B cell (primary cell): Measurements from ENCODE around the gene ARSJ. TPM values are rescaled to one million over a fixed set of nuclear protein-coding genes. Genes with fewer than 3 reads are reported as not detected.

Source experiments
- ATAC-seq: fragments of 200-7000 bp; cut with Tn5 transposase; one replicate; pipeline ENCODE4 v1.10.0; 2021; ENCODE audit warnings: low read depth, mild to moderate bottlenecking, moderate number of reproducible peaks, moderate library complexity
- CTCF ChIA-PET: fragments of 350-600 bp; sonication (Branson Sonifier 250); formaldehyde crosslinking; loops from one replicate; lab custom pipeline; 2021; ENCODE audit warnings: antibody characterized with exemption, inconsistent platforms; lab: Charles Lee
- POLR2A ChIA-PET: fragments of 350-600 bp; sonication (Branson Sonifier 250); formaldehyde crosslinking; loops from one replicate; lab custom pipeline; 2021; ENCODE audit warnings: antibody characterized with exemption; lab: Charles Lee
- DNase-seq: peaks from one replicate; pipeline ENCODE4 v3.0.0; 2013
- H2AFZ ChIP-seq: 2 replicates; pipeline ENCODE4 v1.6.1; 2012; ENCODE audit warnings: mild to moderate bottlenecking, low read depth, low read length; ENCODE audit not compliant: insufficient read depth, poor library complexity, severe bottlenecking
- H3K27ac ChIP-seq, 2 donors: 1 replicate in 1 of 2; 2 replicates in 1 of 2; pipeline ENCODE4 v1.5.1; 2012 to 2013; ENCODE audit warnings: low read length in 2 of 2, mild to moderate bottlenecking in 2 of 2, moderate library complexity in 1 of 2
- H3K27me3 ChIP-seq, 4 experiments: fragments of 200-600 bp in 1 of 4; sonication (generic) in 1 of 4; replicated peaks in 1 of 4; 1 replicate in 2 of 4; 2 replicates in 2 of 4; pipeline versions ENCODE4 v1.6.1 to v1.7.0; 2013 to 2016; ENCODE audit warnings: low read length in 3 of 4, mild to moderate bottlenecking in 2 of 4, mixed read lengths in 1 of 4, moderate library complexity in 1 of 4; ENCODE audit not compliant: insufficient read depth in 4 of 4, control insufficient read depth in 3 of 4; ENCODE audit errors: control extremely low read depth in 1 of 4
- H3K36me3 ChIP-seq, 2 experiments: replicated peaks in 1 of 2; 1 replicate in 1 of 2; 2 replicates in 1 of 2; pipeline versions ENCODE4 v1.6.1 to v1.7.1; 2013; ENCODE audit warnings: low read length in 1 of 2; ENCODE audit not compliant: insufficient read depth in 2 of 2, control insufficient read depth in 1 of 2; ENCODE audit errors: control extremely low read depth in 1 of 2, extremely low read depth in 1 of 2
- H3K4me1 ChIP-seq, 2 donors: fragments of 200-600 bp in 1 of 2; sonication (generic) in 1 of 2; 1 replicate in 1 of 2; 2 replicates in 1 of 2; pipeline versions ENCODE4 v1.5.1 to v1.6.1; 2013 to 2017; ENCODE audit warnings: low read length in 2 of 2; ENCODE audit not compliant: control insufficient read depth in 2 of 2, insufficient read depth in 2 of 2
- H3K4me2 ChIP-seq: replicated peaks from 2 replicates; pipeline ENCODE3; 2012; ENCODE audit warnings: mild to moderate bottlenecking, low read depth, low read length; ENCODE audit not compliant: poor library complexity, severe bottlenecking
- H3K4me3 ChIP-seq, 5 experiments: fragments of 200-600 bp in 1 of 5; sonication (generic) in 1 of 5; 1 replicate in 3 of 5; 2 replicates in 2 of 5; pipeline versions ENCODE4 v1.5.1 to v1.7.0; 2011 to 2016; ENCODE audit warnings: low read length in 4 of 5, mild to moderate bottlenecking in 4 of 5, low read depth in 2 of 5, control low read depth in 1 of 5, moderate library complexity in 1 of 5; ENCODE audit not compliant: insufficient read depth in 1 of 5; ENCODE audit errors: control extremely low read depth in 1 of 5, extremely low read depth in 1 of 5
- H3K79me2 ChIP-seq: fragments of 200-600 bp; sonication (generic); one replicate; pipeline ENCODE4 v1.6.0; 2016; ENCODE audit warnings: low read length; ENCODE audit not compliant: control insufficient read depth, insufficient read depth
- H3K9ac ChIP-seq: fragments of 200-600 bp; sonication (generic); 2 replicates; pipeline ENCODE4 v1.6.1; 2017; ENCODE audit warnings: mild to moderate bottlenecking, low read length, moderate library complexity
- H3K9me3 ChIP-seq, 3 donors: one replicate each; pipeline versions ENCODE4 v1.6.1 to v1.7.1; 2013; ENCODE audit warnings: low read length in 2 of 3; ENCODE audit not compliant: control insufficient read depth in 2 of 3, insufficient read depth in 1 of 3; ENCODE audit errors: control extremely low read depth in 1 of 3
- H4K20me1 ChIP-seq: 2 replicates; pipeline ENCODE4 v1.6.0; 2012; ENCODE audit warnings: mild to moderate bottlenecking, low read length; ENCODE audit not compliant: insufficient read depth, control insufficient read depth, poor library complexity, severe bottlenecking
- H3K27ac Mint-ChIP-seq: one replicate; pipeline ENCODE4 v1.8.0; 2021; ENCODE audit warnings: mixed read lengths
- H3K27me3 Mint-ChIP-seq: one replicate; pipeline ENCODE4 v1.8.0; 2021; ENCODE audit warnings: mixed read lengths
- H3K4me1 Mint-ChIP-seq: one replicate; pipeline ENCODE4 v1.8.0; 2021; ENCODE audit warnings: mixed read lengths
- H3K4me3 Mint-ChIP-seq: one replicate; pipeline ENCODE4 v1.8.0; 2021; ENCODE audit warnings: mixed read lengths
- H3K9me3 Mint-ChIP-seq: one replicate; pipeline ENCODE4 v1.8.0; 2022; ENCODE audit warnings: mixed read lengths; ENCODE audit not compliant: insufficient read depth
- CTCF ChIP-seq: fragments of 200-600 bp; IDR thresholded peaks from one replicate; pipeline ENCODE4 v1.8.0; 2022; ENCODE audit warnings: antibody characterized with exemption, mild to moderate bottlenecking
- EZH2 ChIP-seq: IDR thresholded peaks from 2 replicates; pipeline ENCODE4 v1.6.1; 2012; ENCODE audit warnings: borderline replicate concordance, low read depth, mild to moderate bottlenecking, moderate library complexity, low read length; ENCODE audit not compliant: insufficient read depth, poor library complexity, severe bottlenecking
- WGBS: methylation state at CpG from one replicate; pipeline ENCODE4 v1.1.5; 2013; ENCODE audit warnings: missing lambda C conversion rate; ENCODE audit not compliant: insufficient coverage; 5-methylcytosine and 5-hydroxymethylcytosine counted together
- intact Hi-C: fragments of 100-400 bp; cut with micrococcal nuclease; formaldehyde crosslinking; loops from one replicate; pipeline ENCODE4 v1.10.0; 2022
- polyA plus RNA-seq: library from polyadenylated mRNA; depleted of rRNA; stranded (reverse); fragments of >200 nt; gene quantifications from 2 replicates; pipeline ENCODE4 v1.2.3, GENCODE V29; 2012
- total RNA-seq, 2 donors: library from RNA; stranded (reverse); fragments of 120-200 nt in 1 of 2; gene quantifications; 1 replicate in 1 of 2; 2 replicates in 1 of 2; pipeline versions ENCODE4 v1.2.3 to v1.2.4, GENCODE V29; 2013 to 2022

Gene ARSJ
- total and polyA plus RNA-seq, 2 donors (not counting 1 experiment from before 2014, with no cell fraction given): not detected

- H3K79me2 ChIP-seq: no peaks in the 10 kb centered on the region
- WGBS: 100% methylated on average over 2 of the region's 2 CpGs
- H3K27ac Mint-ChIP-seq: no peak overlapping the region
- peaks cover 8% of the 10 kb centered on the region for H3K27me3 Mint-ChIP-seq
- H3K9ac ChIP-seq: no peak overlapping the region
- no peaks in the 10 kb centered on the region for H3K36me3 ChIP-seq
- H3K27ac ChIP-seq: no peak overlapping the region
- peaks cover 0 to 2% (median 0%) of the 10 kb centered on the region in 4 experiments for H3K27me3 ChIP-seq
- H4K20me1 ChIP-seq: no peaks in the 10 kb centered on the region
- intact Hi-C loops: no loop called here
- no peak for DNase-seq
- peaks cover 11% of the 10 kb centered on the region for H3K4me1 Mint-ChIP-seq
- no peak overlapping the region for H3K4me3 Mint-ChIP-seq
- H2AFZ ChIP-seq: no peak overlapping the region
- H3K9me3 Mint-ChIP-seq: peaks cover 4% of the 10 kb centered on the region
- H3K4me1 ChIP-seq: peaks cover 4 to 5% of the 10 kb centered on the region in 2 donors
- POLR2A ChIA-PET: no interaction called here
- no peak for TF ChIP-seq CTCF
- CTCF ChIA-PET: interaction anchor here (0.7 to 1.0 kb wide), 2 partner anchors 83 to 231 kb away, joined by 3 read pairs; no protein-coding TSS in a partner anchor
- no peak overlapping the region for H3K4me3 ChIP-seq
- no peaks in the 10 kb centered on the region for H3K9me3 ChIP-seq
- no peak overlapping the region for H3K4me2 ChIP-seq
- no peak for ATAC-seq
Measured at GRCh38 chr4:113866611-113867010, 112.8 kb downstream of the ARSJ start.

- DNase-seq (no peak), ATAC-seq (no peak)
- no peaks in the 10 kb centered on the region for H4K20me1 ChIP-seq
- Mint-ChIP-seq H3K27me3 (peaks cover 8% of the 10 kb centered on the region), H3K4me3 (no peak overlapping the region), H3K27ac (no peak overlapping the region), H3K4me1 (no peaks in the 10 kb centered on the region), H3K9me3 (no peaks in the 10 kb centered on the region)
- ChIA-PET POLR2A (no interaction called here), CTCF (no interaction called here)
- H3K4me1 ChIP-seq: no peaks in the 10 kb centered on the region
- no peak overlapping the region for H3K4me3 ChIP-seq
- H3K9me3 ChIP-seq: peaks cover 0 to 2% (median 0%) of the 10 kb centered on the region in 3 donors
- no CpG with 5 or more reads among the region's 1 CpG for WGBS
- H3K27me3 ChIP-seq: peaks cover 0 to 2% (median 0%) of the 10 kb centered on the region in 4 experiments
- H3K9ac ChIP-seq: no peak overlapping the region
- no peak overlapping the region for H3K4me2 ChIP-seq
- TF ChIP-seq CTCF: no peak
- no peak for TF ChIP-seq EZH2
- H3K27ac ChIP-seq: no peak overlapping the region
- no peak overlapping the region for H2AFZ ChIP-seq
- no peaks in the 10 kb centered on the region for H3K79me2 ChIP-seq
- H3K36me3 ChIP-seq: no peaks in the 10 kb centered on the region
- intact Hi-C loops: no loop called here
Measured at GRCh38 chr4:113858924-113859323, 120.5 kb downstream of the ARSJ start.
